RPMI7951 (cell line): ENCODE data around the gene DYNC1I1. TPM values are rescaled to one million over a fixed set of nuclear protein-coding genes. Genes with fewer than 3 reads are reported as not detected.
A peak's percentile ranks its signal among the peaks of the same experiment; 100 is the strongest.

Source experiments
- DNase-seq: peaks from one replicate; pipeline ENCODE4 v3.0.0-alpha.2; 2012; ENCODE audit warnings: low read depth
- total RNA-seq: library from RNA; depleted of rRNA; stranded (reverse); fragments of >200 nt; shearing (Covaris generic); gene quantifications from 2 replicates; pipeline ENCODE4 v1.2.3, GENCODE V29; 2014

Gene DYNC1I1
- total RNA-seq, 1 experiment from 2014 or later: 2.5 TPM

- peak; percentile 24 for DNase-seq
These were observed 249.2 kb downstream of the DYNC1I1 start for GRCh38 chr7:96021568-96021967.

- DNase-seq: no peak
These were observed 251.0 kb downstream of the DYNC1I1 start for GRCh38 chr7:96023387-96023786.

GRCh38 chr7:96026010-96026409 lies 253.7 kb downstream of the DYNC1I1 start:
- DNase-seq: no peak

GRCh38 chr7:96026611-96027010 lies 254.3 kb downstream of the DYNC1I1 start:
- peak; percentile 5 for DNase-seq

- no peak for DNase-seq
These were observed 256.4 kb downstream of the DYNC1I1 start for GRCh38 chr7:96028729-96029128.

- no peak for DNase-seq
These were observed 260.8 kb downstream of the DYNC1I1 start for GRCh38 chr7:96033009-96033598.

GRCh38 chr7:96034940-96035727 lies 262.8 kb downstream of the DYNC1I1 start:
- no peak for DNase-seq

GRCh38 chr7:96040250-96040772 lies 268.0 kb downstream of the DYNC1I1 start:
- no peak for DNase-seq

GRCh38 chr7:96041171-96041570 lies 268.8 kb downstream of the DYNC1I1 start:
- no peak for DNase-seq

GRCh38 chr7:96045181-96045580 lies 272.8 kb downstream of the DYNC1I1 start:
- DNase-seq: no peak

GRCh38 chr7:96045919-96046318 lies 273.6 kb downstream of the DYNC1I1 start:
- no peak for DNase-seq

- DNase-seq: no peak
These were observed 279.9 kb downstream of the DYNC1I1 start for GRCh38 chr7:96052289-96052688.

- DNase-seq: no peak
These were observed 280.6 kb downstream of the DYNC1I1 start for GRCh38 chr7:96052860-96053470.

GRCh38 chr7:96055717-96056116 lies 283.4 kb downstream of the DYNC1I1 start:
- DNase-seq: no peak

- DNase-seq: no peak
These were observed 286.7 kb downstream of the DYNC1I1 start for GRCh38 chr7:96059075-96059474.

GRCh38 chr7:96061009-96061408 lies 288.7 kb downstream of the DYNC1I1 start:
- DNase-seq: no peak

GRCh38 chr7:96061844-96062243 lies 289.5 kb downstream of the DYNC1I1 start:
- DNase-seq: no peak

- no peak for DNase-seq
These were observed 295.0 kb downstream of the DYNC1I1 start for GRCh38 chr7:96067321-96067720.

GRCh38 chr7:96069401-96069800 lies 297.0 kb downstream of the DYNC1I1 start:
- no peak for DNase-seq

- DNase-seq: no peak
These were observed 302.5 kb downstream of the DYNC1I1 start for GRCh38 chr7:96074871-96075270.

- DNase-seq: peak; percentile 56
These were observed 303.4 kb downstream of the DYNC1I1 start for GRCh38 chr7:96075510-96076349.

- DNase-seq: no peak
These were observed 304.0 kb downstream of the DYNC1I1 start for GRCh38 chr7:96076350-96076707.
